Ecto neural progenitor cell (in vitro differentiated cells): Measurements from ENCODE around the gene MYBBP1A.

Source experiments
- DNase-seq: peaks from one replicate; pipeline ENCODE4 v3.0.0-alpha.2; 2018; ENCODE audit warnings: low spot score

The MYBBP1A gene

GRCh38 chr17:4500191-4500571, 55.0 kb downstream of the MYBBP1A start:
- DNase-seq: no peak

- peak; percentile 77 for DNase-seq
Measured at GRCh38 chr17:4499431-4500190, 55.6 kb downstream of the MYBBP1A start.

GRCh38 chr17:4498461-4499397, 56.5 kb downstream of the MYBBP1A start, which contains the start of gene SPNS2:
Gene SPNS2, plus strand, starts transcription at chr17:4498881. Its CDS starts 167 bp downstream, at chr17:4499048.
- DNase-seq: peak; percentile 85

GRCh38 chr17:4497101-4497824, 57.9 kb downstream of the MYBBP1A start:
- DNase-seq: no peak

GRCh38 chr17:4492721-4493561, 62.2 kb downstream of the MYBBP1A start:
- DNase-seq: peak; percentile 95

GRCh38 chr17:4490637-4491061, 64.5 kb downstream of the MYBBP1A start:
- no peak for DNase-seq

- no peak for DNase-seq
Measured at GRCh38 chr17:4490109-4490591, 65.0 kb downstream of the MYBBP1A start.

- no peak for DNase-seq
Measured at GRCh38 chr17:4488989-4489595, 66.1 kb downstream of the MYBBP1A start.
